Fibroblast of lung (primary cell): ENCODE data around the gene MCTP1. TPM values are rescaled to one million over a fixed set of nuclear protein-coding genes. Genes with fewer than 3 reads are reported as not detected.

Experiments
- DNase-seq, 2 donors: peaks; one replicate each; pipeline versions ENCODE4 v3.0.0 to v3.0.0-alpha.2; 2010; ENCODE audit warnings: low read depth in 2 of 2
- H2AFZ ChIP-seq: 2 replicates; pipeline ENCODE4 v1.5.1; 2012; ENCODE audit warnings: low read length, control low read depth, inconsistent platforms
- H3K27ac ChIP-seq: 2 replicates; pipeline ENCODE4 v1.5.1; 2011; ENCODE audit warnings: low read length, control low read depth; ENCODE audit not compliant: insufficient read depth
- H3K27me3 ChIP-seq: 2 replicates; pipeline ENCODE4 v1.5.1; 2011; ENCODE audit warnings: mild to moderate bottlenecking, low read length; ENCODE audit not compliant: control insufficient read depth, insufficient read depth
- H3K36me3 ChIP-seq: 2 replicates; pipeline ENCODE4 v1.5.1; 2011; ENCODE audit warnings: low read length; ENCODE audit not compliant: control insufficient read depth, insufficient read depth
- H3K4me1 ChIP-seq: 2 replicates; pipeline ENCODE4 v1.5.1; 2011; ENCODE audit warnings: low read length; ENCODE audit not compliant: control insufficient read depth, insufficient read depth; ENCODE audit errors: extremely low read depth
- H3K4me2 ChIP-seq: 2 replicates; pipeline ENCODE4 v1.5.1; 2011; ENCODE audit warnings: low read length, control low read depth; ENCODE audit not compliant: insufficient read depth; ENCODE audit errors: extremely low read depth
- H3K4me3 ChIP-seq, 4 experiments: fragments of 200-600 bp in 1 of 4; sonication (generic) in 1 of 4; replicated peaks in 1 of 4; 2 replicates each; pipeline ENCODE4 v1.5.1; 2011 to 2016; ENCODE audit warnings: low read length in 4 of 4, low read depth in 3 of 4, mild to moderate bottlenecking in 3 of 4, control low read depth in 2 of 4, inconsistent platforms in 1 of 4, mixed read lengths in 1 of 4; ENCODE audit not compliant: insufficient read depth in 1 of 4; ENCODE audit errors: control extremely low read depth in 1 of 4
- H3K79me2 ChIP-seq: 2 replicates; pipeline ENCODE4 v1.5.1; 2012; ENCODE audit warnings: mild to moderate bottlenecking, low read length, inconsistent platforms; ENCODE audit not compliant: control insufficient read depth, insufficient read depth
- H3K9ac ChIP-seq: 2 replicates; pipeline ENCODE4 v1.5.1; 2011; ENCODE audit warnings: mild to moderate bottlenecking, low read length, control low read depth; ENCODE audit not compliant: insufficient read depth
- H3K9me3 ChIP-seq: 2 replicates; pipeline ENCODE4 v1.5.1; 2012; ENCODE audit warnings: low read depth, low read length; ENCODE audit not compliant: control insufficient read depth, insufficient read depth
- H4K20me1 ChIP-seq: 2 replicates; pipeline ENCODE4 v1.5.1; 2011; ENCODE audit warnings: low read length; ENCODE audit not compliant: control insufficient read depth, insufficient read depth; ENCODE audit errors: extremely low read depth
- EZH2 ChIP-seq: IDR thresholded peaks from 2 replicates; pipeline ENCODE4 v1.5.1; 2012; ENCODE audit warnings: low read length, control low read depth, mild to moderate bottlenecking; ENCODE audit errors: missing control alignments
- polyA plus RNA-seq, 2 donors: library from polyadenylated mRNA; depleted of rRNA in 1 of 2; stranded (reverse) in 1 of 2; unstranded in 1 of 2; fragments of >200 nt; gene quantifications; 2 replicates each; pipeline ENCODE4 v1.2.1, GENCODE V29; 2011 to 2012; ENCODE audit warnings: missing spikeins in 1 of 2
- total RNA-seq: library from RNA; depleted of rRNA; stranded (reverse); fragments of >200 nt; gene quantifications from 2 replicates; pipeline ENCODE4 v1.2.1, GENCODE V29; 2014
- TF ChIP-seq, protein P1 (sequence below), 2 donors: IDR thresholded peaks in 1 of 2; conservative IDR thresholded peaks in 1 of 2; 1 replicate in 1 of 2; 2 replicates in 1 of 2; pipeline ENCODE4 v1.5.1; 2011 to 2012; ENCODE audit warnings: low read length in 2 of 2, control low read depth in 1 of 2, inconsistent platforms in 1 of 2, low read depth in 1 of 2, mild to moderate bottlenecking in 1 of 2

Gene MCTP1
- total and polyA plus RNA-seq, 2 donors (not counting 1 experiment from before 2014, with no cell fraction given) = 0.78 to 7.9 TPM

- DNase-seq = peak in 1 of 2 donors; percentile 30
- Histone ChIP-seq H3K4me3 (no peak overlapping the region), H3K9ac (no peak overlapping the region), H3K79me2 (no peaks in the 10 kb centered on the region), H3K4me1 (no peaks in the 10 kb centered on the region), H2AFZ (no peak overlapping the region), H3K36me3 (no peaks in the 10 kb centered on the region), H3K4me2 (no peak overlapping the region), H3K27ac (no peak overlapping the region), H4K20me1 (no peaks in the 10 kb centered on the region), H3K9me3 (no peaks in the 10 kb centered on the region), H3K27me3 (peaks cover 22% of the 10 kb centered on the region)
- TF ChIP-seq, protein P1, sequence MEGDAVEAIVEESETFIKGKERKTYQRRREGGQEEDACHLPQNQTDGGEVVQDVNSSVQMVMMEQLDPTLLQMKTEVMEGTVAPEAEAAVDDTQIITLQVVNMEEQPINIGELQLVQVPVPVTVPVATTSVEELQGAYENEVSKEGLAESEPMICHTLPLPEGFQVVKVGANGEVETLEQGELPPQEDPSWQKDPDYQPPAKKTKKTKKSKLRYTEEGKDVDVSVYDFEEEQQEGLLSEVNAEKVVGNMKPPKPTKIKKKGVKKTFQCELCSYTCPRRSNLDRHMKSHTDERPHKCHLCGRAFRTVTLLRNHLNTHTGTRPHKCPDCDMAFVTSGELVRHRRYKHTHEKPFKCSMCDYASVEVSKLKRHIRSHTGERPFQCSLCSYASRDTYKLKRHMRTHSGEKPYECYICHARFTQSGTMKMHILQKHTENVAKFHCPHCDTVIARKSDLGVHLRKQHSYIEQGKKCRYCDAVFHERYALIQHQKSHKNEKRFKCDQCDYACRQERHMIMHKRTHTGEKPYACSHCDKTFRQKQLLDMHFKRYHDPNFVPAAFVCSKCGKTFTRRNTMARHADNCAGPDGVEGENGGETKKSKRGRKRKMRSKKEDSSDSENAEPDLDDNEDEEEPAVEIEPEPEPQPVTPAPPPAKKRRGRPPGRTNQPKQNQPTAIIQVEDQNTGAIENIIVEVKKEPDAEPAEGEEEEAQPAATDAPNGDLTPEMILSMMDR (conservative IDR thresholded peaks at IDR 0.05 in 1 of 2, IDR thresholded peaks at IDR 0.05 in 1 of 2; ENCODE audit: low read depth in 1 of 2, low read length in 2 of 2) = no peak
- TF ChIP-seq EZH2 = no peak
Measured at GRCh38 chr5:95281226-95281625, 3.7 kb downstream of the MCTP1 start.

- H3K4me1 ChIP-seq = no peaks in the 10 kb centered on the region
- no peaks in the 10 kb centered on the region for H3K79me2 ChIP-seq
- H3K9ac ChIP-seq = no peak overlapping the region
- H3K36me3 ChIP-seq = no peaks in the 10 kb centered on the region
- TF ChIP-seq, protein P1 (conservative IDR thresholded peaks at IDR 0.05 in 1 of 2, IDR thresholded peaks at IDR 0.05 in 1 of 2; ENCODE audit: low read depth in 1 of 2, low read length in 2 of 2) = no peak
- TF ChIP-seq EZH2 = no peak
- H3K9me3 ChIP-seq = no peaks in the 10 kb centered on the region
- no peak overlapping the region for H3K27ac ChIP-seq
- no peak for DNase-seq
- peaks cover 16% of the 10 kb centered on the region for H3K27me3 ChIP-seq
- H3K4me2 ChIP-seq = no peak overlapping the region
- no peak overlapping the region for H3K4me3 ChIP-seq
- H2AFZ ChIP-seq = no peak overlapping the region
- H4K20me1 ChIP-seq = no peaks in the 10 kb centered on the region
Measured at GRCh38 chr5:95280401-95281095, 4.3 kb downstream of the MCTP1 start.

- Histone ChIP-seq H3K79me2 (no peaks in the 10 kb centered on the region), H3K4me1 (no peaks in the 10 kb centered on the region), H3K36me3 (no peaks in the 10 kb centered on the region), H3K4me3 (no peak overlapping the region), H2AFZ (no peak overlapping the region), H3K4me2 (no peak overlapping the region), H3K9me3 (no peaks in the 10 kb centered on the region), H3K9ac (no peak overlapping the region), H3K27me3 (no peaks in the 10 kb centered on the region), H4K20me1 (no peaks in the 10 kb centered on the region), H3K27ac (no peak overlapping the region)
- no peak for DNase-seq
- TF ChIP-seq, protein P1 (conservative IDR thresholded peaks at IDR 0.05 in 1 of 2, IDR thresholded peaks at IDR 0.05 in 1 of 2; ENCODE audit: low read depth in 1 of 2, low read length in 2 of 2) = no peak
- no peak for TF ChIP-seq EZH2
Measured at GRCh38 chr5:95274011-95274410, 10.9 kb downstream of the MCTP1 start.
